Measurements from ENCODE around the gene MEIS1. TPM values are rescaled to one million over a fixed set of nuclear protein-coding genes. Genes with fewer than 3 reads are reported as not detected.

Gene MEIS1
- total RNA-seq, 2 experiments from 2014 or later, result not detected

DNA sequence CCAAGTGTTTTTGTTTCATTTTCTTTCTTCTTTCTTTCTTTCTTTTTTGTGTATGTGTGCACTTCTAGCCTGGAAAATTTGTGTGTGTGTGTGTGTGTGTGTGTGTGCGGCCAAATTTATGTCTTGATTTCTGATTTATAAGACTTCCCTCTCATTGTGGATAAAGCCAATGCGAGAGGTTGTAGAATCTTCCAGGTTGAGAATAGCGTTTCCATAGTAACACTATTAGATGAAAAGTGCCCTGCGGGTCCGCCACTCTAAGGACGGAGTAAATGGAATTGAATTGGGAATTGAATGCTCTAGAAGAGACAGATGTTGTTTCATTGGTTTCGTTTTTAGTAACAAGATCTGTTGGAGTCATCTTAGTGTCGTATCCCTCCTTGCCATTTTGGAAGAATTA is 81.6 kb downstream of the MEIS1 start:
- CTCF ChIA-PET, result no interaction called here
- ATAC-seq (no peak), DNase-seq (no peak)
- Mint-ChIP-seq H3K27me3 (ENCODE audit: low read depth) (no peaks in the 10 kb centered on the region), H3K4me3 (no peak overlapping the region), H3K36me3 (ENCODE audit: low read depth) (no peaks in the 10 kb centered on the region), H3K9me3 (ENCODE audit: insufficient read depth) (no peaks in the 10 kb centered on the region), H3K4me1 (ENCODE audit: low read depth) (no peaks in the 10 kb centered on the region), H3K27ac (no peak overlapping the region)
- POLR2A ChIA-PET, result no interaction called here

DNA sequence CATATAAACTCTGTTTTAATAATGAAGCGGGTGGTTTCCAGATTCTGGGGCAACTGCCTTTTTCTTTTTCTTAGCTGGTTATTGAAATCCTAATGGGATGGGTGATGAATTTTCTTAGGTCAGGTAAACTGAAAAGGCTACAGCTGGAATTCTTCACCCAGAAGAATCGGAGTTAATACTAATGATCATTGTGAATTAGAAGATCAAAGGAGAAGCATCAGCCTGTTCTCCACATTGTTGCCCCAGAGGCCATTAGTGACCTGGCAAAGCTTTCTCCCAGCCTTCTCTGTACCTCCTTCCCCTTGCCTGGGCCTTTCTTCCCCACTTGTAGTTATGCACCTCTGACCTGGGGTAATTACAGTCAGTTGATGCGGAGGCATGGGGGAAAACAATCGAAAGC is 82.8 kb downstream of the MEIS1 start:
- POLR2A ChIA-PET, result no interaction called here
- H3K27ac Mint-ChIP-seq, result no peak overlapping the region
- H3K9me3 Mint-ChIP-seq (ENCODE audit: insufficient read depth), result no peaks in the 10 kb centered on the region
- H3K36me3 Mint-ChIP-seq (ENCODE audit: low read depth), result no peaks in the 10 kb centered on the region
- no peak overlapping the region for H3K4me3 Mint-ChIP-seq
- no peak for DNase-seq
- H3K27me3 Mint-ChIP-seq (ENCODE audit: low read depth), result no peaks in the 10 kb centered on the region
- CTCF ChIA-PET, result no interaction called here
- no peak for ATAC-seq
- H3K4me1 Mint-ChIP-seq (ENCODE audit: low read depth), result no peaks in the 10 kb centered on the region

DNA sequence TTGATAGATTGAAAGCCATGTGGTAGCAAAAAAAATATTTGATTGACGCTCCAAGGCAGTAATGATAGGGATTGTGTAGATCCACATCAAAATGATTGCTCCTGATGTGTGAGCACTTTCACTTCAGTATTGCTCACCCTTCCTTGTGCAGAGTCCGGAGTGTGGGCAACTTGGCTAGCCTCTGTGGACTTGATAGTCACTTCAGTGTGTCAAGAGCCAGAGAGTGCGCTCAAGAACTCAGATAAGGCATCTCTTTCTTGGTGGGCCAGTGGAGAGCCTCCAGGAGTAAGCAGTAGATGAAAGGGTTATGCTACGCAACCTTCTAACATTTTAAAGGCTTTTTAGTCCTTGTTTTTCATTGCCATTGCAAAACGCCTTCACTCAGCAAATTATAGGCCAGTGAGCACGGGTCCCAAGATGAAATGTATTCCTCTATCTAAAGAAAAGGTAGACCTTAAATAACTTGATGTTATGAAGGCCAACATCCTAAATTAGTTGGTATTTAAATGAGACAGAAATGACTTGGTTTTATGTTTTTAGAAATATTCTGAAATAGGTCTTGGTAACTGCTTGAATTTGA is 84.4 kb downstream of the MEIS1 start:
- Mint-ChIP-seq H3K36me3 (ENCODE audit: low read depth) (no peaks in the 10 kb centered on the region), H3K4me3 (no peak overlapping the region), H3K4me1 (ENCODE audit: low read depth) (no peaks in the 10 kb centered on the region), H3K9me3 (ENCODE audit: insufficient read depth) (no peaks in the 10 kb centered on the region), H3K27ac (no peak overlapping the region), H3K27me3 (ENCODE audit: low read depth) (no peaks in the 10 kb centered on the region)
- ChIA-PET POLR2A (no interaction called here), CTCF (no interaction called here)
- DNase-seq, result no peak
- ATAC-seq, result no peak

DNA sequence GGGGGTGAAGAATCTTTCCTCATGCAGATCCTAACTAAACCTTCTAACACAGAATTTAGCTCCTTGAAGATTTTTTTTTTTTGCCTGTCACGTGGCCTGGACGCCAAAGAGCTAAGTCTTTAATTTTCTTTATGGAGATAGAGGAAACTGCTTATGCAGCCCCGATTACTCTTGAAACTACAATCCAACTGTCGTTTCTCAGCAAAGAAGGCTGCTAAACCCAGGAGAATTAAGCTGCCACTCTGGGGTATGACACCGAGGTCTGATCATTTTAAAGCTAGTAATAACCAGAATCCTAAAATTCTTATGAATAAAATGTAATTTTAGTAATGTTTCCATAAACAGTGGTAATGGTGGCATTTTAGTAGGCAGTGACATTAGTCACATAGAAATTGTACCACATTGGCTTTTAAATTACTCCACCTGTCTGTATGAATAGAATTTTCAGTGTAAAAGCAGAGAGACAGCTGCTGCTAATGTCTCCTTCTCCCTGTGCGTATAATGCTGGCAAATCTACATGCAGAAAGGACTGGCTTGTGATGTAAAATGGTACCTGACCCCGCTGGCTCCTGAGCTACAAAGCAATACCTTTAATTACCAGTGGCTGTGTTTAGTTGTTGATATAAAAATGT is 86.5 kb downstream of the MEIS1 start:
- no peak for DNase-seq
- CTCF ChIA-PET, result no interaction called here
- POLR2A ChIA-PET, result interaction anchor here (0.7 kb wide), 1 partner anchor 138 kb away, joined by 3 read pairs; no protein-coding TSS in a partner anchor
- H3K36me3 Mint-ChIP-seq (ENCODE audit: low read depth), result no peaks in the 10 kb centered on the region
- no peaks in the 10 kb centered on the region for H3K27me3 Mint-ChIP-seq (ENCODE audit: low read depth)
- no peaks in the 10 kb centered on the region for H3K9me3 Mint-ChIP-seq (ENCODE audit: insufficient read depth)
- H3K27ac Mint-ChIP-seq, result no peak overlapping the region
- no peak for ATAC-seq
- H3K4me1 Mint-ChIP-seq (ENCODE audit: low read depth), result no peaks in the 10 kb centered on the region
- H3K4me3 Mint-ChIP-seq, result no peak overlapping the region

DNA sequence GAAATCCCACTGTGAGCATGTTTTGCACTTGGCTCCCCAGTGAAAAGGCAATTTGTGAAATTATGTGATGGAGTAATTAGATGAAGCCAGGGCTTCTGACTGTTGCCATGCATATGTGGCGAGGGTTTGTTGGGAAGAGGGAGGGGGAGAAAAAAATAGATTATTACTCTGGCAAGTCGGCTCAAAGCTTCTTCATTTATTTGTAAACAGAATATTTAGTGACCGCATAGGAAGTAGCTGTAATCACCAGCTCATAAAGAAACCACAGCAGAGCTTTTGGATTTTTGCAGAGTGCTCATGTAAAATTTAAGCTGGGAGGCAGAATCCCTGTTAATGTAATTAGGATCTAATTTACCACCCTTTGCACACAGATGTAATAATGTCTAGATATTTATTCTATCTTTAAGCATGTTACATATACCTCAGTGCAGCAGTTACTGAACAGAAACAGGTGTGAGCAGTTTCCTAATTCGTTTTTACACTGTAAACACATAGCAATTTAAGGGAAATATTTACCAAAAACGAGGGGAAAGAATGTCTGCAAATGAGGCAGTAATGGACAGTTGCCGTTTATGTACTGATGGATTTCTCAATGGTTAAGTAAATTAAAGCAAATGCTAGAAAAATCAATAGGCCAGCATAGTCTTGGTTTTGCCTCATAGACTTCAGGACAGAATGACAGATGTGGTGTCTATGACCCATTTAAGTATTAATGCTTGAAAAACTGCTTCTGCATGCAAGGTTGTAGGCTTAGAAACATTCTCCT is 87.9 kb downstream of the MEIS1 start:
- no peak for DNase-seq
- ChIA-PET POLR2A (no interaction called here), CTCF (no interaction called here)
- no peak overlapping the region for H3K4me3 Mint-ChIP-seq
- H3K36me3 Mint-ChIP-seq (ENCODE audit: low read depth), result no peaks in the 10 kb centered on the region
- no peak for ATAC-seq
- H3K4me1 Mint-ChIP-seq (ENCODE audit: low read depth), result no peaks in the 10 kb centered on the region
- no peaks in the 10 kb centered on the region for H3K9me3 Mint-ChIP-seq (ENCODE audit: insufficient read depth)
- no peaks in the 10 kb centered on the region for H3K27me3 Mint-ChIP-seq (ENCODE audit: low read depth)
- no peak overlapping the region for H3K27ac Mint-ChIP-seq

DNA sequence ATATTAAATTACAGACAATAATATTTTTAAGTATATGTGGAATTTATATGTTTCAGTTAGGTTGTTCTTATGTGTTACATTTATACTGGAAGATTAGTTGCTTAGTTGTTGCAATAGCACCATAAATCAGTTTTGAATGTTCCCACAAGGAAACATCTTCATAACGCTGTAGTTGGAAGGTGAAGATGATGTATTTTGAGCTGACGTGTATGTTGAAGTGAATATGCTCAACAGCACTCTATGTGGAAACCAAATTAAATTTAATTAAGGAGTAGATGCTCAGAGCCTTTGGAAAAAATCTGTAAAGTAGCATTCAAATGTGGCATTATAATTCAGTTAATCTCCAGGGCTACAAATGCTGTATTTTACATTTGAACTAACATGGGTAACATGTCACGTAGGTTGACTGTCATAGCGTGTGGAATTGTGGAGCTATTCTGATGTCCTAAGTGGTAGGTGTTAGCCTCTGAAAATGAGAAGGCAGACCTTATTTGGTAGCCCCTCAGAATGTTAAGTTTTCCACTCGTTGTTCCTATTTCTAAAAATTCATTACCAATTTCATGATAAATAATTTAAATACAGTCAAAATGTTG is 88.5 kb downstream of the MEIS1 start:
- ATAC-seq (no peak), DNase-seq (no peak)
- Mint-ChIP-seq H3K36me3 (ENCODE audit: low read depth) (no peaks in the 10 kb centered on the region), H3K27me3 (ENCODE audit: low read depth) (no peaks in the 10 kb centered on the region), H3K27ac (no peak overlapping the region), H3K9me3 (ENCODE audit: insufficient read depth) (no peaks in the 10 kb centered on the region), H3K4me1 (ENCODE audit: low read depth) (no peaks in the 10 kb centered on the region), H3K4me3 (no peak overlapping the region)
- CTCF ChIA-PET, result no interaction called here
- POLR2A ChIA-PET, result no interaction called here

DNA sequence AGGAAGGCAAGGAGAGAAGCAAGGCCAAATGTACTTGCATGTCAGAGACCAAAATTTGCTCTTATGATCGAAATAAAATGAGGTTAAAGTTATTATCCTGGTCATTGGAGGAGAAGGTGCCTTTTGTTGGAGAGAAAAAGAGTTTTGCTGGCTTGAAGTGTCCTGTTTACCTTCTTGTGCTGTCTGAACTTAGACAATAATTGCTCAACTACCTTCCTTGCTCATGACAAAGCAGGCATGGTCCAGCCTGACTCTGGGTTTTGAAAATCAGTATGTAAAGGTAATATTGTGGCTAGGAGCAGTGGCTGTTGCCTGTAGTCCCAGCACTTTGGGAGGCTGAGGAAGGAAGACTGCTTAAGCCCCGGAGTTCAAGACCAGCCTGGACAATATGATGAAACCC is 89.1 kb downstream of the MEIS1 start:
- DNase-seq (no peak), ATAC-seq (no peak)
- no peaks in the 10 kb centered on the region for H3K27me3 Mint-ChIP-seq (ENCODE audit: low read depth)
- no peak overlapping the region for H3K27ac Mint-ChIP-seq
- POLR2A ChIA-PET, result no interaction called here
- H3K36me3 Mint-ChIP-seq (ENCODE audit: low read depth), result no peaks in the 10 kb centered on the region
- CTCF ChIA-PET, result no interaction called here
- H3K4me3 Mint-ChIP-seq, result no peak overlapping the region
- no peaks in the 10 kb centered on the region for H3K9me3 Mint-ChIP-seq (ENCODE audit: insufficient read depth)
- no peaks in the 10 kb centered on the region for H3K4me1 Mint-ChIP-seq (ENCODE audit: low read depth)

DNA sequence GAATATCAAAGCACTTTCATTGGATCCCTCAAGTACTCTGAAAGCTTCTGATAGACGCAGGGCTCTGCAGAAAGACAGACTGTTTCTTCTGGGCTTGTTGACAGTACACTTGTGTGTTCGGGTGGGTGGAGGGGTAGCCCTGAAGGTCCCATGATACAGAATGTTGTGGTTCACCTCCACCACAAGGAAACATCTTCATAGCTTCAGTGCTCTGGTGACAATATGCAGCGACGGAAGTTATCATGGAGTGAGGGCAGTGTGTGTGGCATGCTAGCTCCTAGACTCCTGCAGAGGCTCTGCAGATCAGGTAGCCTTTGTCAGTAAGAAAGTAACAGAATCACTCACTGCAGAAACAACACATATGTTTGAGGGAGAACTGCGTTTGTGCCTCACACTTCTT is 90.7 kb downstream of the MEIS1 start:
- ATAC-seq, result no peak
- Mint-ChIP-seq H3K4me3 (no peak overlapping the region), H3K27ac (no peak overlapping the region), H3K9me3 (ENCODE audit: insufficient read depth) (no peaks in the 10 kb centered on the region), H3K27me3 (ENCODE audit: low read depth) (no peaks in the 10 kb centered on the region), H3K36me3 (ENCODE audit: low read depth) (no peaks in the 10 kb centered on the region), H3K4me1 (ENCODE audit: low read depth) (no peaks in the 10 kb centered on the region)
- CTCF ChIA-PET, result no interaction called here
- no peak for DNase-seq
- POLR2A ChIA-PET, result no interaction called here

DNA sequence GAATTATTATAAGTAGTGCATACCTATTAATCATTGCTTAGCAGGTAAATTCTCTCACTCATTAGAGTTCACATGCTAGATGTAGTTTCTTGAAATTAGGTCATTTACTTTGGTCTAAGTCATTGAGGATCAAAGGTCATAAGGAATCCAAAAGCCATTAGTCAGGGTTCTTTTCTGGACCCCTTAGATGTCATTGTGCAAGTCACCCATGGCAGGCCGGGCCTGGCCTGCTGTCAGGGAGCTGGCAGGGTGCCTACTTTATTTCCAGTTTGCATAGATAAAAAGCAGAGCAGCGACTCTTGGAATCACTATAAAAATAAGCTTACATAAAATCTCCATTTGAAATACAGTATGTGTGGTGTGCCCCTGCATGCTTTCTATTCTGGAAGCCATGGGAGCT is 91.3 kb downstream of the MEIS1 start:
- no peaks in the 10 kb centered on the region for H3K9me3 Mint-ChIP-seq (ENCODE audit: insufficient read depth)
- no peak for ATAC-seq
- DNase-seq, result no peak
- H3K27me3 Mint-ChIP-seq (ENCODE audit: low read depth), result no peaks in the 10 kb centered on the region
- POLR2A ChIA-PET, result no interaction called here
- H3K4me1 Mint-ChIP-seq (ENCODE audit: low read depth), result no peaks in the 10 kb centered on the region
- no peak overlapping the region for H3K4me3 Mint-ChIP-seq
- H3K36me3 Mint-ChIP-seq (ENCODE audit: low read depth), result no peaks in the 10 kb centered on the region
- CTCF ChIA-PET, result no interaction called here
- no peak overlapping the region for H3K27ac Mint-ChIP-seq

DNA sequence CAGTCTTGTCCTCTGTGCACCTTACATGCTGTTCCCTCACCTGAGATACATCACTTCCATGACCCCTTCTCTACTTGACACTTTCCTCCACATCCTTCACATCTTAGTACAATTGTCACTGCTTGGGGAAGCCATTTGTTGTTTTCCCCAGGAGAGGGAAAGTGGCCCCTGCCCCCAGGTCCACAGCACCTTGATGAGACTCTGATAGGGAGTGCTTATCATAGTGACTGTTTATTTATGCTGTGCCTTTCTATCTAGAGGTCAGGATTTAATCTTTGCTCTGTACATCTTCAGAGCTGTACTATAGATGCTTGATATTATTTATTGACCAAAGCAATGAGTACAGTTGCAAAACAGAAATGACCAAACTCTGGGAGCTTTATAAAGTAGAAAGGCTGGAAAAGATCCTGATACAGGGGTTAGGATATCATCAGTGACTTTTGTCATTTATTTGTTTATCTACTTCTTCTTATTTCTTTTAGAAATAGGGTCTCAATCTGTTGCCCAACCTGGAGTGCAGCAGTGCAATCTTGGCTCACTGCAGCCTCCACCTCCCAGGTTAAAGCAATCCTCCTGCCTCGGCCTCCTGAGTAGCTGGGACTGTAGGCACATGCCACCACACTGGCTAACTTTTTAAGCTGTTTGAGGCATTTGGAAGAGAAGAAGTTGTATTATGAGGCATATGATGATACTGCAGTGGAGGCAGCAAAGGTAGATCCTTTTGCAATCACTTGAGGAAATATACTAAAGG is 94.2 kb downstream of the MEIS1 start:
- no peaks in the 10 kb centered on the region for H3K27me3 Mint-ChIP-seq (ENCODE audit: low read depth)
- H3K4me1 Mint-ChIP-seq (ENCODE audit: low read depth), result no peaks in the 10 kb centered on the region
- no peaks in the 10 kb centered on the region for H3K36me3 Mint-ChIP-seq (ENCODE audit: low read depth)
- H3K9me3 Mint-ChIP-seq (ENCODE audit: insufficient read depth), result no peaks in the 10 kb centered on the region
- no peak overlapping the region for H3K4me3 Mint-ChIP-seq
- ATAC-seq (no peak), DNase-seq (no peak)
- ChIA-PET CTCF (no interaction called here), POLR2A (no interaction called here)
- no peak overlapping the region for H3K27ac Mint-ChIP-seq

DNA sequence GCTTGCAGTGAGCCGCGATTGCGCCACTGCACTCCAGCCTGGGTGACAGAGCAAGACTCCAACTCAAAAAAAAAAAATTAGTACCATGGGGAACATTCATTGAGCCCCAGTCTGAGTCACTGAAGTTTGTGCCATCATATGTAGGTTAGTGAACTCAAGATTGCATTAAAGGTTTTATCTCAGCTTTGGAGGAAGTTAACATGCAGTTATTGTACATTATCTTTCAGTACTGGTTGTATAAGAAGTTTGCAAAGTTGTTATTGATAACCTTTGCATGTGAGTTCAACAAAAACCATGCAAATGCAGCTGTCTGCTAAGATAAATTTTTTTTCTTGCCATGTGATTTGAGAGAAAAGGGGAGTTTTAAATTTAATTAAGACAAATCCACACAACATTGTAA is 95.7 kb downstream of the MEIS1 start:
- ChIA-PET CTCF (no interaction called here), POLR2A (no interaction called here)
- no peaks in the 10 kb centered on the region for H3K27me3 Mint-ChIP-seq (ENCODE audit: low read depth)
- no peaks in the 10 kb centered on the region for H3K9me3 Mint-ChIP-seq (ENCODE audit: insufficient read depth)
- ATAC-seq (no peak), DNase-seq (no peak)
- no peaks in the 10 kb centered on the region for H3K36me3 Mint-ChIP-seq (ENCODE audit: low read depth)
- H3K27ac Mint-ChIP-seq, result no peak overlapping the region
- no peak overlapping the region for H3K4me3 Mint-ChIP-seq
- H3K4me1 Mint-ChIP-seq (ENCODE audit: low read depth), result no peaks in the 10 kb centered on the region

DNA sequence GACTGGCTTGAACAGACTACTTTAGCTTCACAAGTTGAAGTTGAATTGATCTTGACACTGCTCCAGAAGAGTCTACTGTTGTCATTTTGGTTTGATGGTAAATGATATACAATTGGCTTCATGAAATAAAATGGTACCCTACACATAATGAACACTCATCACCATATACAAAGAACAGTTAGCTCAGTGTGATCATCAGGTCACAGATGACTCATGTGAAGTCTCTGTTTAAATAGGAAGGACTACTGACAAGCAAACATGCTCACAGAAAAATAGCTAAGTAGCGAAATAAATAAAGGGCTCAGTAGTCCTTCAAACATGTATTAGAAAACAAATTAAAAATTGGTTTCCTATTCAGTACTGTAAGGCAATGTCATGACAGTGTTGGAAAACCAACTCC is 96.2 kb downstream of the MEIS1 start:
- Mint-ChIP-seq H3K36me3 (ENCODE audit: low read depth) (no peaks in the 10 kb centered on the region), H3K27ac (no peak overlapping the region), H3K4me1 (ENCODE audit: low read depth) (no peaks in the 10 kb centered on the region), H3K4me3 (no peak overlapping the region), H3K9me3 (ENCODE audit: insufficient read depth) (no peaks in the 10 kb centered on the region), H3K27me3 (ENCODE audit: low read depth) (no peaks in the 10 kb centered on the region)
- CTCF ChIA-PET, result no interaction called here
- no peak for ATAC-seq
- DNase-seq, result no peak
- POLR2A ChIA-PET, result no interaction called here

All from activated CD8-positive, alpha-beta T cell treated with anti-CD3 and anti-CD28 coated beads, Interleukin-2, amount 10 ng/mL, durations not matched to agents 7 days and 5 days (primary cell).